Vagina (tissue), 2 donors: ENCODE measurements around the gene CYB5A.

ENCODE experiments used
- POLR2A ChIP-seq, 2 donors: fragments of 450-650 bp; IDR thresholded peaks; one replicate each; pipeline ENCODE4 v1.6.1; 2017; ENCODE audit warnings: antibody characterized with exemption in 2 of 2, mild to moderate bottlenecking in 2 of 2, moderate library complexity in 2 of 2
- POLR2AphosphoS5 ChIP-seq, 2 donors: sonication (generic); formaldehyde crosslinking; IDR thresholded peaks; one replicate each; pipeline ENCODE4 v1.9.0; 2017; ENCODE audit warnings: antibody characterized with exemption in 2 of 2, mild to moderate bottlenecking in 2 of 2, low read depth in 1 of 2; ENCODE audit not compliant: insufficient read depth in 1 of 2
- TF ChIP-seq, protein P1 (sequence below), 3 experiments: fragments of 450-650 bp in 2 of 3; fragments of 200-600 bp in 1 of 3; sonication (generic) in 1 of 3; IDR thresholded peaks; one replicate each; pipeline ENCODE4 v1.5.1; 2017 to 2019; ENCODE audit warnings: antibody characterized with exemption in 3 of 3, mild to moderate bottlenecking in 2 of 3, moderate library complexity in 2 of 3

DNA sequence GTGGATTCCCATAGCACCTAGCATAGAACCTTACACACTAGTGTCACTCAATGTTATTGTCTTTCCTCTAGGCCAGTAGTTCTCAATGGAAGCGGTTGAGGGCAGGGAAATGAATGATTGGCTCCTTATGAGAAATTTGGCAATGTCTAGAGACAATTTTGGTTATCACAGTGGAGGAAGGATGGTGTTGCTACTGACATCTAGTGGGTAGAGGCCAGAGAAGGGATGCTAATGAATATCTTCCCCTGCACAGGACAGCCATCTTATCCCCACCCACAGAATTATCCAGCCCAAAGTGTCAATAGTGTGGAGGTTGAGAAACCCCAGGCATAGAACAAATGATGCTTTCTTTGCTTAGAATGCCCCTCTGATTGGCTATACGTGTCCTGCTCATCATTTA is 39.6 kb upstream of the CYB5A start:
- TF ChIP-seq, protein P1, sequence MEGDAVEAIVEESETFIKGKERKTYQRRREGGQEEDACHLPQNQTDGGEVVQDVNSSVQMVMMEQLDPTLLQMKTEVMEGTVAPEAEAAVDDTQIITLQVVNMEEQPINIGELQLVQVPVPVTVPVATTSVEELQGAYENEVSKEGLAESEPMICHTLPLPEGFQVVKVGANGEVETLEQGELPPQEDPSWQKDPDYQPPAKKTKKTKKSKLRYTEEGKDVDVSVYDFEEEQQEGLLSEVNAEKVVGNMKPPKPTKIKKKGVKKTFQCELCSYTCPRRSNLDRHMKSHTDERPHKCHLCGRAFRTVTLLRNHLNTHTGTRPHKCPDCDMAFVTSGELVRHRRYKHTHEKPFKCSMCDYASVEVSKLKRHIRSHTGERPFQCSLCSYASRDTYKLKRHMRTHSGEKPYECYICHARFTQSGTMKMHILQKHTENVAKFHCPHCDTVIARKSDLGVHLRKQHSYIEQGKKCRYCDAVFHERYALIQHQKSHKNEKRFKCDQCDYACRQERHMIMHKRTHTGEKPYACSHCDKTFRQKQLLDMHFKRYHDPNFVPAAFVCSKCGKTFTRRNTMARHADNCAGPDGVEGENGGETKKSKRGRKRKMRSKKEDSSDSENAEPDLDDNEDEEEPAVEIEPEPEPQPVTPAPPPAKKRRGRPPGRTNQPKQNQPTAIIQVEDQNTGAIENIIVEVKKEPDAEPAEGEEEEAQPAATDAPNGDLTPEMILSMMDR (IDR thresholded peaks at IDR 0.05) = no peak
- TF ChIP-seq POLR2AphosphoS5 (IDR thresholded peaks at IDR 0.05; ENCODE audit: insufficient read depth in 1 of 2, low read depth in 1 of 2) (no peak), POLR2A (IDR thresholded peaks at IDR 0.05) (no peak)
